Pancreas (tissue), 10 donors: Measurements from ENCODE around the gene VSIG1. TPM values are rescaled to one million over a fixed set of nuclear protein-coding genes. Genes with fewer than 3 reads are reported as not detected.
A peak's percentile ranks its signal among the peaks of the same experiment; 100 is the strongest.

Experiments
- ATAC-seq, 4 donors: fragments of 200-7000 bp; cut with Tn5 transposase; one replicate each; pipeline versions ENCODE4 v1.8.0 to v1.9.1; 2020; ENCODE audit warnings: mild to moderate bottlenecking in 4 of 4, moderate library complexity in 4 of 4
- DNase-seq, 6 donors: peaks; one replicate each; pipeline ENCODE4 v3.0.0-alpha.2; 2020
- FAIRE-seq: peaks from 2 replicates; lab custom pipeline; 2012; peaks lifted over from hg19 to GRCh38; lab: Jason Lieb, UNC
- H3K27ac ChIP-seq, 4 donors: fragments of 200-600 bp; sonication (generic); 1 replicate in 3 of 4; 2 replicates in 1 of 4; pipeline versions ENCODE4 v1.5.0 to v1.8.0; 2020
- H3K27me3 ChIP-seq, 4 donors: fragments of 200-600 bp; one replicate each; pipeline ENCODE4 v1.8.0; 2021
- H3K36me3 ChIP-seq, 3 donors: fragments of 200-600 bp; sonication (generic) in 1 of 3; one replicate each; pipeline versions ENCODE4 v1.5.0 to v1.8.0; 2020 to 2021
- H3K4me1 ChIP-seq, 3 donors: fragments of 200-600 bp; one replicate each; pipeline ENCODE4 v1.8.0; 2021
- H3K4me3 ChIP-seq, 4 donors: fragments of 200-600 bp; sonication (generic) in 2 of 4; one replicate each; pipeline versions ENCODE4 v1.5.0 to v1.8.0; 2020 to 2021
- H3K9me3 ChIP-seq, 4 donors: fragments of 200-600 bp; one replicate each; pipeline ENCODE4 v1.8.0; 2021
- WGBS, 2 donors: extraction: QIAGEN DNeasy Blood & Tissue Kit; methylation state at CpG; one replicate each; pipeline ENCODE4 v1.1.7; 2013; 5-methylcytosine and 5-hydroxymethylcytosine counted together
- intact Hi-C, 3 donors: fragments of 100-400 bp; cut with DNase I; formaldehyde crosslinking; loops; one replicate each; pipeline versions ENCODE4 v1.11.1 to v1.14.2; 2022
- polyA plus RNA-seq, 2 donors: library from polyadenylated mRNA; stranded (reverse); fragments of 200-250 nt; gene quantifications; one replicate each; pipeline ENCODE4 v1.2.3, GENCODE V29; 2013
- total RNA-seq, 6 donors: library from RNA; stranded (reverse); fragmentation: NEBNext Ultra II Directional in 4 of 6; extraction: Animal tissue kit (Norgen Biotek cat#: 25700) in 4 of 6; gene quantifications; one replicate each; pipeline versions ENCODE4 v1.2.1 to v1.2.4, GENCODE V29; 2021 to 2023
- TF ChIP-seq, protein P1 (sequence below), 4 donors: fragments of 200-600 bp; sonication (generic) in 3 of 4; IDR thresholded peaks; one replicate each; pipeline versions ENCODE4 v1.5.0 to v1.8.0; 2021; ENCODE audit warnings: antibody characterized with exemption in 4 of 4
- donor health status: healthy with polysubstance abuse.
- donor health status: DM: no; HTN: no; CAD: no; lungs with moderate emphysema.
- donor health status: DM: no; HTN: no; CAD: no.
- donor health status: control.
- donor health status: control.
- donor health status: Bipolar disorder and iron deficiency.
- donor health status: DM: yes; HTN: yes; CAD: no.
- donor health status: DM: no; HTN: no; CAD: no.
- donor health status: DM: no; HTN: no; CAD: no.
- donor health status: DM: yes; HTN: yes; CAD: no.

The VSIG1 gene
- total and polyA plus RNA-seq, 8 donors = 0.05 to 1.8 (median 0.19) TPM; not detected in 4

- intact Hi-C loops = no loop called here
- peak overlapping the region; percentile 32 to 56 (median 46) for H3K4me3 ChIP-seq
- DNase-seq (peak in 1 of 6 donors; percentile 16), FAIRE-seq (no peak), ATAC-seq (peak; percentile 44 to 58 (median 53))
- 1 to 29% methylated on average over 15 of the region's 15 CpGs for WGBS, 2 donors
- H3K9me3 ChIP-seq = no peaks in the 10 kb centered on the region
- no peaks in the 10 kb centered on the region for H3K36me3 ChIP-seq
- peaks cover 0 to 4% (median 0%) of the 10 kb centered on the region in 3 donors for H3K4me1 ChIP-seq
- H3K27ac ChIP-seq = peak overlapping the region; percentile 46 to 84 (median 55)
- TF ChIP-seq, protein P1, sequence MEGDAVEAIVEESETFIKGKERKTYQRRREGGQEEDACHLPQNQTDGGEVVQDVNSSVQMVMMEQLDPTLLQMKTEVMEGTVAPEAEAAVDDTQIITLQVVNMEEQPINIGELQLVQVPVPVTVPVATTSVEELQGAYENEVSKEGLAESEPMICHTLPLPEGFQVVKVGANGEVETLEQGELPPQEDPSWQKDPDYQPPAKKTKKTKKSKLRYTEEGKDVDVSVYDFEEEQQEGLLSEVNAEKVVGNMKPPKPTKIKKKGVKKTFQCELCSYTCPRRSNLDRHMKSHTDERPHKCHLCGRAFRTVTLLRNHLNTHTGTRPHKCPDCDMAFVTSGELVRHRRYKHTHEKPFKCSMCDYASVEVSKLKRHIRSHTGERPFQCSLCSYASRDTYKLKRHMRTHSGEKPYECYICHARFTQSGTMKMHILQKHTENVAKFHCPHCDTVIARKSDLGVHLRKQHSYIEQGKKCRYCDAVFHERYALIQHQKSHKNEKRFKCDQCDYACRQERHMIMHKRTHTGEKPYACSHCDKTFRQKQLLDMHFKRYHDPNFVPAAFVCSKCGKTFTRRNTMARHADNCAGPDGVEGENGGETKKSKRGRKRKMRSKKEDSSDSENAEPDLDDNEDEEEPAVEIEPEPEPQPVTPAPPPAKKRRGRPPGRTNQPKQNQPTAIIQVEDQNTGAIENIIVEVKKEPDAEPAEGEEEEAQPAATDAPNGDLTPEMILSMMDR (IDR thresholded peaks at IDR 0.05) = no peak
- no peaks in the 10 kb centered on the region for H3K27me3 ChIP-seq
Observed at GRCh38 chrX:108091878-108092291, 47.0 kb downstream of the VSIG1 start.

DNA sequence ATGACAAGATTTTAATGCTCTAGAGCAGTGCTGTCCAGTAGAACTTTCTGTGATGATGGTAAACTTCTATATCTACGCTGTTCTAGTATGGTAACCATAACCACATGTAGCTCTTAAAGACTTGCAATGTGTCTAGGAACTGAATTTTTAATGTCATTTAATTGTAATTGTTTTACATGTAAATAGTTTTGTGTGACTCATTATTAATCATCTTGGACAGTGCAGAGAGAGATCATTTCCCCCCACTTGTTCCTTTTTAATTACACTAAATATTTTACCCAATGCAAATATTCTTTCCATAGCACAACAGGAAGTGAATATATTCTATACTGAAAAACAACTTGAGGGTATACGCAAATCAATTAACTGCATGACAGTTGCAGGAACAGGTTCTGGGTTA, 52.5 kb downstream of the VSIG1 start:
- peaks cover 0 to 4% (median 0%) of the 10 kb centered on the region in 3 donors for H3K4me1 ChIP-seq
- FAIRE-seq = peak; percentile 13
- intact Hi-C loops = no loop called here
- WGBS, 2 donors = 89 to 97% methylated on average over 2 of the region's 2 CpGs
- no peaks in the 10 kb centered on the region for H3K36me3 ChIP-seq
- H3K27ac ChIP-seq = no peak overlapping the region
- no peaks in the 10 kb centered on the region for H3K27me3 ChIP-seq
- H3K4me3 ChIP-seq = no peak overlapping the region
- no peak for ATAC-seq
- no peaks in the 10 kb centered on the region for H3K9me3 ChIP-seq
- DNase-seq = no peak
- TF ChIP-seq, protein P1 (IDR thresholded peaks at IDR 0.05) = no peak

- no peak for FAIRE-seq
Observed at GRCh38 chrX:108105473-108105872, 60.6 kb downstream of the VSIG1 start.

DNA sequence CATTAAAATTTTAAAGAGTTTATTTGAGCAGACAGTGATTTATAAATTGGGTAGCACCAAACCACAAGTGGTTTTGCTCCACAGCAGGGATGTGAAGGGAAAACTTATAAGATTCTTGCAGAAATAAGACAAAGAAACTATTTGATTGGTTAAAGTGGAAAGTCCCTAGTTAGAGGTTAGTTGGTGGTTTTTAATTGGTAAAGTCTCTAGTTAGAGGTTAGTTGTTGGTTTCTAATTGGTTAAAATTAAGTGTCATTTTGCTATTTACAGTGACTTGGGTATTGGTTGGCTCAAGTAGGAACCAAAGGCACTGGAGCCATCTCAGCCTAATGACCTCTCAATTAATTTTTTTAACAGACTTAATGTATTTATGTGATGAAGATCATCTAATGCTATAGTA, 69.7 kb downstream of the VSIG1 start:
- FAIRE-seq = no peak
- H3K9me3 ChIP-seq = no peaks in the 10 kb centered on the region
- TF ChIP-seq, protein P1 (IDR thresholded peaks at IDR 0.05) = no peak

More at GRCh38 chrX:108105473-108105872, 60.6 kb downstream of the VSIG1 start:
- Histone ChIP-seq H3K9me3 (no peaks in the 10 kb centered on the region), H3K4me3 (no peak overlapping the region), H3K36me3 (no peaks in the 10 kb centered on the region), H3K27ac (no peak overlapping the region), H3K27me3 (peaks cover 0 to 3% (median 0%) of the 10 kb centered on the region in 4 donors), H3K4me1 (no peaks in the 10 kb centered on the region)
- intact Hi-C loops = no loop called here
- TF ChIP-seq, protein P1 (IDR thresholded peaks at IDR 0.05) = no peak
- no peak for DNase-seq
- no peak for ATAC-seq

DNA sequence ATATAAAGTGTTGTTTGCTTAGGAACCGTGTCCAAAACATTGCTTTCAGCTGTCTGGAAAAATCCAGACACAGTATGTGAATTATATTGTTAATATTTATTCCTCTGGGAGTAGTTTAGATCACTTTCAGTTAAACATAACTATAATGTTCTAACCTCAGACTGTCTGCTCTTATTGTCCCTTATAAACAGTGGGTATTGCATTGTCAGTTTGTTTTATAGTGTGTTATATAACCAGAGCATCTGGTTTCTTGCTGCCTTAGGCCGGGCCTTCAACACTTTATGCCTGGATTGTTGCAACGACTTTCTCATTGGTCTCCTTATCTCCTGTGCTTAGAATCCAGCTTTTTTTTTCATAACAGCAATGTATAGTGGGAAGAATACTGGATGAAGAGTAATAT, 73.1 kb downstream of the VSIG1 start:
- no peak for ATAC-seq
- H3K27me3 ChIP-seq = peaks cover 0 to 3% (median 0%) of the 10 kb centered on the region in 4 donors

More for the DNA sequence above, 69.7 kb downstream of the VSIG1 start:
- intact Hi-C loops = no loop called here
- H3K4me1 ChIP-seq = no peaks in the 10 kb centered on the region
- no peak overlapping the region for H3K27ac ChIP-seq
- DNase-seq (no peak), ATAC-seq (no peak)
- H3K27me3 ChIP-seq = no peaks in the 10 kb centered on the region
- H3K4me3 ChIP-seq = no peak overlapping the region
- H3K36me3 ChIP-seq = no peaks in the 10 kb centered on the region

More for the DNA sequence above, 73.1 kb downstream of the VSIG1 start:
- intact Hi-C loops = no loop called here
- Histone ChIP-seq H3K9me3 (no peaks in the 10 kb centered on the region), H3K4me1 (no peaks in the 10 kb centered on the region), H3K36me3 (no peaks in the 10 kb centered on the region), H3K4me3 (no peak overlapping the region), H3K27ac (no peak overlapping the region)
- DNase-seq (no peak), FAIRE-seq (peak; percentile 95)
- WGBS, 2 donors = 64 to 67% methylated on average over 3 of the region's 3 CpGs
- TF ChIP-seq, protein P1 (IDR thresholded peaks at IDR 0.05) = no peak
